Mucosa of descending colon (tissue), 3 donors: ENCODE measurements around the gene GALNTL6. TPM values are rescaled to one million over a fixed set of nuclear protein-coding genes. Genes with fewer than 3 reads are reported as not detected.
A peak's percentile ranks its signal among the peaks of the same experiment; 100 is the strongest.

ENCODE experiments used
- ATAC-seq: fragments of 200-7000 bp; cut with Tn5 transposase; one replicate; pipeline ENCODE4 v1.9.1; 2020; ENCODE audit warnings: mild to moderate bottlenecking, moderate library complexity
- DNase-seq, 3 donors: peaks; one replicate each; pipeline ENCODE4 v3.0.0-alpha.2; 2020
- H3K36me3 ChIP-seq: fragments of 200-600 bp; one replicate; pipeline ENCODE4 v1.8.0; 2021; ENCODE audit warnings: low read depth, mild to moderate bottlenecking
- H3K4me1 ChIP-seq: fragments of 200-600 bp; one replicate; pipeline ENCODE4 v1.8.0; 2021; ENCODE audit warnings: low read depth, mild to moderate bottlenecking
- H3K4me3 ChIP-seq: fragments of 200-600 bp; one replicate; pipeline ENCODE4 v1.8.0; 2021; ENCODE audit warnings: mild to moderate bottlenecking
- H3K9me3 ChIP-seq: fragments of 200-600 bp; one replicate; pipeline ENCODE4 v1.8.0; 2021; ENCODE audit warnings: mild to moderate bottlenecking
- intact Hi-C, 2 donors: fragments of 100-400 bp; cut with DNase I in 1 of 2; cut with micrococcal nuclease in 1 of 2; formaldehyde crosslinking; loops; one replicate each; pipeline versions ENCODE4 v1.11.0 to v1.11.1; 2022; cut with DNase I, micrococcal nuclease
- total RNA-seq, 3 donors: library from RNA; stranded (reverse); fragmentation: NEBNext Ultra II Directional in 2 of 3; extraction: Animal tissue kit (Norgen Biotek cat#: 25700) in 2 of 3; gene quantifications; one replicate each; pipeline versions ENCODE4 v1.2.1 to v1.2.4, GENCODE V29; 2021 to 2023
- TF ChIP-seq, protein P1 (sequence below): fragments of 200-600 bp; IDR thresholded peaks from one replicate; pipeline ENCODE4 v1.8.0; 2022; ENCODE audit warnings: antibody characterized with exemption, mild to moderate bottlenecking
- donor health status: DM: no; HTN: no; CAD: no; lungs with moderate emphysema.
- donor health status: DM: no; HTN: no; CAD: no.
- donor health status: DM: no; HTN: yes; CAD: no.

Gene GALNTL6
- total RNA-seq, 3 donors from 2014 or later: 0.12 to 0.27 (median 0.19) TPM

GRCh38 chr4:173045571-173045970 is 1232.4 kb downstream of the GALNTL6 start:
- TF ChIP-seq, protein P1, sequence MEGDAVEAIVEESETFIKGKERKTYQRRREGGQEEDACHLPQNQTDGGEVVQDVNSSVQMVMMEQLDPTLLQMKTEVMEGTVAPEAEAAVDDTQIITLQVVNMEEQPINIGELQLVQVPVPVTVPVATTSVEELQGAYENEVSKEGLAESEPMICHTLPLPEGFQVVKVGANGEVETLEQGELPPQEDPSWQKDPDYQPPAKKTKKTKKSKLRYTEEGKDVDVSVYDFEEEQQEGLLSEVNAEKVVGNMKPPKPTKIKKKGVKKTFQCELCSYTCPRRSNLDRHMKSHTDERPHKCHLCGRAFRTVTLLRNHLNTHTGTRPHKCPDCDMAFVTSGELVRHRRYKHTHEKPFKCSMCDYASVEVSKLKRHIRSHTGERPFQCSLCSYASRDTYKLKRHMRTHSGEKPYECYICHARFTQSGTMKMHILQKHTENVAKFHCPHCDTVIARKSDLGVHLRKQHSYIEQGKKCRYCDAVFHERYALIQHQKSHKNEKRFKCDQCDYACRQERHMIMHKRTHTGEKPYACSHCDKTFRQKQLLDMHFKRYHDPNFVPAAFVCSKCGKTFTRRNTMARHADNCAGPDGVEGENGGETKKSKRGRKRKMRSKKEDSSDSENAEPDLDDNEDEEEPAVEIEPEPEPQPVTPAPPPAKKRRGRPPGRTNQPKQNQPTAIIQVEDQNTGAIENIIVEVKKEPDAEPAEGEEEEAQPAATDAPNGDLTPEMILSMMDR: no peak
- DNase-seq: no peak
- peaks cover under 1% of the 10 kb centered on the region for H3K4me1 ChIP-seq
- intact Hi-C loops: no loop called here
- no peak overlapping the region for H3K4me3 ChIP-seq
- no peaks in the 10 kb centered on the region for H3K36me3 ChIP-seq
- no peaks in the 10 kb centered on the region for H3K9me3 ChIP-seq
- no peak for ATAC-seq

- H3K9me3 ChIP-seq: no peaks in the 10 kb centered on the region
- no peak overlapping the region for H3K4me3 ChIP-seq
- ATAC-seq: peak; percentile 37
- intact Hi-C loops: no loop called here
- DNase-seq: no peak
- no peaks in the 10 kb centered on the region for H3K36me3 ChIP-seq
- no peaks in the 10 kb centered on the region for H3K4me1 ChIP-seq
- TF ChIP-seq, protein P1: no peak
Measured at GRCh38 chr4:173046144-173046543, 1232.9 kb downstream of the GALNTL6 start.

GRCh38 chr4:173046818-173047217 is 1233.6 kb downstream of the GALNTL6 start:
- Histone ChIP-seq H3K9me3 (no peaks in the 10 kb centered on the region), H3K4me3 (no peak overlapping the region), H3K4me1 (no peaks in the 10 kb centered on the region), H3K36me3 (no peaks in the 10 kb centered on the region)
- TF ChIP-seq, protein P1: no peak
- no peak for DNase-seq
- ATAC-seq: no peak
- intact Hi-C loops: no loop called here

- intact Hi-C loops: no loop called here
Measured at GRCh38 chr4:173051232-173051631, 1238.0 kb downstream of the GALNTL6 start.

DNA sequence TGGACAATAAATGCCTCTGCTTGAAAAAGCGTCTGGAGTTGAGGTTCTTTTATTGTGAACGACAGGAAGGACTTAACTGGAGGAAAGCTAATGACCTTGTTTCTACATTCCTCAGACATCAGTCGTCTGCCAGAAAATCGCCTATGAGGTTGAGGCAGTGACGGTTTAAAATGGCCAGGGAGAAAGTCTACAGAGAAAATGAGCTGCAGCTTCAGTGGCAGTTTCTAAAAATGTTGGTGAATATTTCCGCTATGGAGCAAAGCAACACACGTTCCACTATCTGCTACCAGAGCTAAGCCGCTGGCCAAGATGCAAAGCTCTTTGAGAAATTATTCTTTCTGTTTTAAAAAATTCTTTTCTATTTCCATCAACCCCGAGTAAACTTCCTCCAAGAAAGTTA is 1238.5 kb downstream of the GALNTL6 start:
- no peak for ATAC-seq
- no peaks in the 10 kb centered on the region for H3K4me1 ChIP-seq
- DNase-seq: no peak
- H3K36me3 ChIP-seq: no peaks in the 10 kb centered on the region
- TF ChIP-seq, protein P1: no peak
- no peaks in the 10 kb centered on the region for H3K9me3 ChIP-seq
- no peak overlapping the region for H3K4me3 ChIP-seq
- intact Hi-C loops: no loop called here

More at GRCh38 chr4:173051232-173051631, 1238.0 kb downstream of the GALNTL6 start:
- DNase-seq (no peak), ATAC-seq (no peak)
- no peaks in the 10 kb centered on the region for H3K36me3 ChIP-seq
- no peaks in the 10 kb centered on the region for H3K4me1 ChIP-seq
- TF ChIP-seq, protein P1: no peak
- H3K4me3 ChIP-seq: no peak overlapping the region
- H3K9me3 ChIP-seq: no peaks in the 10 kb centered on the region

GRCh38 chr4:173052439-173052838 is 1239.2 kb downstream of the GALNTL6 start:
- intact Hi-C loops: no loop called here
- Histone ChIP-seq H3K4me1 (no peaks in the 10 kb centered on the region), H3K36me3 (no peaks in the 10 kb centered on the region), H3K9me3 (no peaks in the 10 kb centered on the region), H3K4me3 (no peak overlapping the region)
- TF ChIP-seq, protein P1: no peak
- no peak for DNase-seq
- ATAC-seq: no peak
